ENCODE data around the gene PLA2G6.

PLA2G6 gene

DNA sequence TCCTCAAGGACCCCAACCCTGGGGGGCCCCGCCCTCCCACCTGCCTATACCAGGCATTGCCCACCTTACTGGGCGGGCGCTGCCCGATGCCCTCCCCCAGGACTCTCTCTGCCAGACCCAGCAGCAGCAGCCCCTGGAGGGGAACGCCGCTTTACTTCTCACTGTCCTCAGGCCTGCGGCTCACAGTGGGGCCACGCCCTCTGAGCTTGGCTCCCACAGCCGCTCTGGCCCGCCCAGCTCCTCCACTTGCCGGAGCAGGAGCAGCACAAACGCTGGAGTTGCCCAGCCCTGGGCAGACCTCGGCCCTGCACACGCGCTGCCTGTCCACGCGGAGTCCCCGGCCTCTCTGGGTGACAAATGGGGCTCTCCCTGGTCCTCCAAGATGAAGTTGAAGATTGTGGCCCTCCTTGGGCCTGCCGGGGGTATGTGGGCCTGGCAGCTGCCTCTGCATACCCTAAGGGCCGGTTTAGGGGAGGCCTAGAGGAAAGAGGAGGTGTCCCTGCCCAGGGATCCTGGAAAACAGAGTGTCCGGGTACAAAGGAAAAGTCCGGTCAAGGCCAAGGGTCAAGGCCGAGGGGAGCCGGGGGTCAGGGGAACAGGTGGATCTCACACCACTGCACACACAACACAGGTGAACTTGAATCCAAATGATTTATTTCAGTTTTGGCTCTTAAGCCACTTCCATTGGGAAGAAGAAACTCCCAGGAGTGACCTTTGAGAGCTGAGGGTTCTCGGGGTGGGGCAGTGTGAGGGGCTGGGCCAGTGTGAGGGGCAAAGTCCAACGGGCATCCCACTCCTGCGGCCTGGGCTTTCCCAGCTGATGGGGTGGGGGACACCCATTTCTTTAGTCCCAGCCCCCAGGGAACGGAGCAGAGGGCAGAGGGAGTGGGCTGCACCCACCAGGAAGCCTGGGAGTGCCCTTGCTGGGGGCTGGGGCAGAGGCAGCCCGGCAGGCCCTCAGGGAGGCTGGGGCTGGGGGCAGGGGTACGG is 70.5 kb downstream of the PLA2G6 start:
- DNase-seq (ENCODE audit: low read depth) = no peak

DNA sequence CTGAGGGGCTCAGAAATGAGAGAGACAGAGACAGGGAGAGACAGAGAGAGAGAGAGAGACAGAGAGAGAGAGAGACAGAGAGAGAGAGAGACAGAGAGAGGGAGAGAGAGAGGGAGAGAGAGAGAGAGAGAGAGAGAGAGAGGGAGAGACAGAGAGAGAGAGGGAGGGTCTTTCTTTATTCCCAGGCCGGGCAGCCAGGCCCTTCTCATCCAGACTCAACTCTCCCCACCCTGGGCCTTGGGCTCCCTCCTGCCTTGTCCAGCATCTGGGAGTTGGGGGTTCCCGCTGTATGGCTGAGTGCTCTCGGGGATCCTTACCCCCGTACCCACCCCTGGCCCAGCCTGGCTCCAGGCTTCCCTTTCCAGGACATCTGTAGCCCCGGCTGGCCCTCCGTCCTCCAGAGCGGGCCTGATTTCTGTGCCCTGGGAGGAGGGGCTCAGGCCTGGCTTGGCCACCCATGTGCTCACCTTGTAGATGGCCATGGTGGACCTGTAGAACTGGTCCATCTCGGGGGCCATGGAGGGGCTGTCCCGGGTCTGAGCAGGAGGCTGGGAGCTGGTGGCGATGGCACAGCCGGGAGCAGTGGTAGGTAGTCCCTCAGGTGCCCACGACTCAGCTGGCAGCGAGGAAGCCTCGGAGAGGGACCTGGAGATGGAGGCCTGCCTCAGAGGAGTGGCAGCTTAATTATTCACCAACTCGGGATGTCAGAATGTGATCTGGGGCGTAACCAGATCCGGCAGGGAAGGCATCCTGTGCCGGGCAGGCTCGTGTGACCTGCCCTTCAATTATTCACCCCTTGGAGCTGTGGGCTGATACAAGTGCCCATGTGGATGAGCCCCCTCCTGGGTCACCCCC is 71.4 kb downstream of the PLA2G6 start, which contains the start of gene BAIAP2L2:
Gene BAIAP2L2, minus strand, starts transcription at position 677 of the 855 bp plus-strand sequence. Its CDS starts 159 bp downstream, at position 518.
- DNase-seq (ENCODE audit: low read depth) = no peak

DNA sequence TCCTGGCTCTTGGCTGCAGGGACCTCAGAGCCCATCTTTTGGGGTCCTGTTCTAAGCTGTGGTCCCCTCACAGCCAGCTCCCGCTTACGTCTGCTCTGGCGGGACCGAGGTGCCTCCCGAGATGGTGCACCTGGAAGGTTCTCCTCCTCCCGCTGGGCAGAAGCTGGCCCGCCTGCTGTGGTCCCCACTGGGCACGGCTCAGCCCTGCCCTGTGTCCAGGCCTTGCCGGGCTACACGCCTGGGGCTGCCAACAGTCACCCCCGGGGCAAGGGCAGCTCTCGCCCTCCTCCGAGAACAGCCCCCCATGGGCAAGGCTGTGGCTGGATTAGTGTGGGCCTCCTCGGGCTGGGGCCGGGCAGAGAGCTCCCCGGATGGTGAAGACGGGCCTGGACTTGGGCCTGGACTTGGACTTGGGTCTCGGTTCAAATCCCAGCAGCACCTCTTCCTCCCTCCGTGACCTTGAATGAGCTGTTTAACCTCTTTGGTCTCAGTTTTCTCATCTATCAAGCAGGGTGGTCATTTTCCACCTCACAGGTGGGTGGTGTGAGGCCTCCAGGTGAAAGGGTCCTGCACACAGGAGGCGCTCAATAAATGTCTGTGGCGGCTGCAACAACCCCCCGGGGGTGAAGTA is 72.1 kb downstream of the PLA2G6 start:
- no peak for DNase-seq (ENCODE audit: low read depth)

- DNase-seq (ENCODE audit: low read depth) = no peak
Measured at GRCh38 chr22:38108561-38109319, 72.9 kb downstream of the PLA2G6 start.

GRCh38 chr22:38107692-38108515 is 73.7 kb downstream of the PLA2G6 start:
- no peak for DNase-seq (ENCODE audit: low read depth)

DNA sequence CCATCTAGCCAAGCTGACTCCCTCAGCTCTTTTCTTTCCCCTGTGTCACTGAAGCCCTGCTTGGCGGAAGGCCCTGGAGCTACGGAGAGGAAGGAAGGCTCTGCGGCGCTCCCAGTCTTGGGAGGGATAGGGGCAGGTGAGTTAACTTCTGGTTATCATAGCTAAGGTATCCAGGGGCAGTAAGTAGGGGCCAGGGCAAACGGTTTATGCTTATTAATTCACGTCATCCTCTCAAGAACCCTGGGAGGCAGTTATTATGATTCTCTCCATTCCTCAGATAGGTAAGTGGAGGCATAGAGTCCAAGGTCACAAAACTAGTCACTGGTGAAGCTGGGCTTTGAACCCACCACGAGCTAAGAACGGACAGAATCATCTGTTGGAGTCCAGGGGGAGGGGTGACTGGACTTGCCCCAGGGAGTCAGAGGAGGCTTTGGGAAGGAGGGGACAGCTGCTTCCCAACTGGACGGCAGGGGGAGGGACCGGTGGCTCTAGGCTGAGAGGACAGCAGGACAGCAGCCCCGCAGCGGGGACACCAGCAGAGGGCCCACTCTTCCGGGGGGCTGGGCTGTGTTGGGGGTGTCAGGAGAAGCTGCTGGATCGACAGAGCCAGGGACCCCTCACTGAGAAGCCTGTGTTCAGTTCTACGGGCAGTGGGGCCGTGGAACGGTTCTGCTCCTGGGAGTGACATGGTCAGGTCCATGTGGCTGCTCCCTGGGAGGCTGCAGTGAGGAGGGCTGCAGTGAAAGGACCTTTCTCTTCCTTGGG is 74.6 kb downstream of the PLA2G6 start:
- DNase-seq (ENCODE audit: low read depth) = no peak

DNA sequence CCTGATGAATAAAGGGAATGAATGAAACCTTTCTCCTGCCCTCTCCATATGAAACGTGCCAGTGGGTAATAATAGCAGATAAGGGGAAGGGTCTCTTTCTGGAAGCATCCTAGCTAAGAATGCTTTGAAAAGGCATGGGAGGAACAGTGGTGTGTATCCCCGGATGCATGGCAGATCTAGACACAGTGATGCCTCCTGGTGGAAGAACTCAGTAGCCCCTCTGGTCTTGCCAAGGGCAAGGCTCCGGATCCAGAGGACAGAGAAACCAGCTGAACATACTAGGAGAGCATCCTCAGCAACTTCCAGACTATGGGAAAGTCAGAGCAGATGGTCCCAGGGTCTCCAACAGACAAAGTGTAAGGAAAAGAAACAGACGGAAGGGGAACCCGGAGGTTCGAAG is 77.5 kb downstream of the PLA2G6 start:
- DNase-seq (ENCODE audit: low read depth) = no peak

DNA sequence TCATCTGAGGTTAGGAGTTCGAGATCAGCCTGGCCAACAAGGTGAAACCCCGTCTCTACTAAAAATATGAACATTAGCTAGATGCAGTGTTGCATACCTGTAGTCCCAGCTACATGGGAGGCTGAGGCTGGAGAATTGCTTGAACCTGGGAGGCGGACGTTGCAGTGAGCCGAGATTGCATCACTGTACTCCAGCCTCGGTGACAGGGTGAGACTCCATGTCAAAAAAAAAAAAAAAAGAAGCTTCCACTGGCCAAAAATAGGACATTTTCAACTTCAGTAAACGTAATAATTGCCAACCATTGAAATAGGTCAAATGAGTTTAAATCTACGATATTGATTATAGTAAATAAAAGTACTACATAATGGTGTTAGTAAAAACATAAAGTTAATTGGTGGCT is 78.0 kb downstream of the PLA2G6 start:
- DNase-seq (ENCODE audit: low read depth) = no peak

DNA sequence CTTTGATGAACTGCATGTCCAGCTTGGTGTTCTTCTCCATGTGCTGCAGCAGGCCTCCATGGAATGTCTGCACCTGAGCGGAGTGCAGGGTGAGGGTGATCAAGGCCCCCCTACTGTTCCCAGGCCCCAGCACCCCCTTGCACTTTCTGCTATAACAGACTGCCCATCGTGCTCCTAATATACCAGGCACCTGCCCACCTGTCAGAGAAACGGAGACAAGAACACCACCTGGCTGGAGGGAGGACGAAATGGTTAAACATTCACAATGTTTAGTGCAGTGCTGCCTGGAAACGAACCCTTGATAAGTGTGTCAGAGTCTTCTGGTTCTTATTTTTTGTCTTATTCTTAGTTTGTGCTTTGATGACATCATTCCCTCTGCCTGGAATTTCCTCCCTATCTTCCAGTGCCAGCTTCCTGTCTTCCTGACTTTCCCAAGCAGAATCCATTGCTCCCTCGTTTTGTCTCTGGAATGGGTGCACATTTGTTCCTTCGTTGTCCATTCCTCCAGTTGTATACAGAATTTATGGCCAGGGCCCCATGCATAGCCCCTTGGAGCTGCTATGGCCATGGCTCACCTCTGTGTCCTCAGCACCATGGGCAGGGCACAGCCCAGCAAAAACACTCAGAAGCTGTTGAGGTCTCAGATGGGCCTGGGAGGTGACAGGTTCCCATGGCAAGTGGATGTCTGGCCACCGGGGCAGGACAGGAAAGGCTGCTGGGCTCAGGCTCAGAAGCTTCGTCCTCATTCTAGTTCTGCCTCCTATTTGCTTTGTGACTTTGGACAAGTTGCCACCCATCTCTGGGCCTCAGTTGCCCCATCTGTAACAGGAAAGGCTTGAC is 83.0 kb downstream of the PLA2G6 start:
- DNase-seq (ENCODE audit: low read depth) = no peak

DNA sequence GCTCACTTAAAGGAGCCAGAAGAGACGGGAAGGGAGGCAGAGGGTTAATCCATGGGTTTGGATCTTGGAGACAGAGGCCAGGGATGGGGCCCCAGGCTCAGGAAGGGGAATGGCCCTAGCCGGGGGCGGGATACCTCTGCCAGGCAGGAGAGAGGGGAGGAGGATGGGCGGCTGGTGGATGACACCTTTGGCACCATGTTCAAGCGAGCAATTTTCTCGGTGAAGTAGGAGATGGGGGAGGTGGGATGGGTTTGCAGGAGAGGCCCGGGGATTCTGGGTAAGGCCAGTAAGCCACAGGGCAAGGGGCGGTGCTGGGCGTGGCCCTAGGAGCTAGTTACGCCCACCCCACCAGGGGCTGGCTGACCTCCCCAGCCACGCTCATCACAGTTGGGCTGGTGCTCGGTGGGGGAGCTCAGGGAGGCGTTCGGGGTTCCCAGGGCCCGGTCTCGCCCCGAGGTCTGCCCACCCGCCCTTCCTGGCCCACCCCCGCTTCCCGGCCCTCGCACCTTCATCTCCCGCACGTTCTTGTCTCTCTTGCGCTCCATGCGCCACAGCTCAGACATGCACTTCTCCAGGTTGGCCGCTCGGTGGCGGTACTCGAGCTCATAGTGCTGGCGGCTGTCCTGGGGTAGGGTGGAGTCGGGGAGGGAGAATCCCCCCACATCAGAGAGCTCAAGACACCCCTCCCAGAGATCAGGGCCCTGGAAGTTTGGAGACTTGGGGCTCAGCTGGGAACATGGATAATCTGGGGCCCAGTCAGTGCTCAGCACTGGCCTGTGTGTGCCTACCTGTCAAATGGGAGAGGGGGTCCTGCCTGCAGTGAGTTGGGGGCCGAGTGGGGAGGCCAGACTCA is 83.8 kb downstream of the PLA2G6 start:
- DNase-seq (ENCODE audit: low read depth) = no peak

DNA sequence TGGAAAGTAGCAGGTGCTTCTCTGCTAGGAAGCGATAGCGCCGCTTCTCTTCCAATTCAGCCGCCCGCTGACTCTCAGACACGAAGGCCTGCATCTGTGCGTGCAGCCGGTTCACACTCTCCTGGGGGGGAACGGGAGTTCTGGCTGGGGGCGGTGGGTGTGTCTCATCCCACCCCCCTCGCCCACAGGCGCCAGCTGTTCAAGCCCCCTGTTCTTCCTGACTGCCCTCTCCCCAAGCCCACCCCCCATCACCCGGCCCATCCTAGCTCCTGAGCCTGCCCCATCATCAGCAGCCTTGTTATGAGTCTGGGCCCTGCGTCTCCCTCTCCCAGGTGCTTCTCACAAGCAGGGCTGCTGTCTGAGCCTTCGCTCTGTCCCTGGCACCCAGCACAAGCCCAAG is 84.6 kb downstream of the PLA2G6 start:
- no peak for DNase-seq (ENCODE audit: low read depth)

GRCh38 chr22:38089474-38089851 is 92.2 kb downstream of the PLA2G6 start:
- DNase-seq (ENCODE audit: low read depth) = no peak

GRCh38 chr22:38088629-38089473 is 92.8 kb downstream of the PLA2G6 start:
- no peak for DNase-seq (ENCODE audit: low read depth)

DNA sequence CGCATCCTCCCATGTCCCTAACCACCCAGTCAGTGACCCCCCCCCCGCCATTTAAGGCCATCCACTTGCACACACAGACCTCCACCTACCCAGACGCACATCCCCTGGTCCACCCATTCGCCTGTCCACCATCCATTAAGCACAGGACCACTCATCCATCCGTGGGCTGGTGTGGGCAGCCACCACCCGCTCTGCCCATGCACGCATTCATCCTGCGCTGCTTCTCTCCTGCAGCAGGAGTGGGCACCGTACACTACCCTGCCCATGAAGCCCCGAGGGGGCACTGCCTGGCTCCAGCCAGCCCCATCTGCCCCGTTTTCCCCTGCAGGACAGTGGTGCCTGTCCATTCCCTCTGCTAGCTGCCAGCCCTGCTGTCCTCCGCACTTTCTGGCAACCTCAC is 93.8 kb downstream of the PLA2G6 start:
- DNase-seq (ENCODE audit: low read depth) = no peak

GRCh38 chr22:38086942-38087341 is 94.7 kb downstream of the PLA2G6 start:
- no peak for DNase-seq (ENCODE audit: low read depth)

DNA sequence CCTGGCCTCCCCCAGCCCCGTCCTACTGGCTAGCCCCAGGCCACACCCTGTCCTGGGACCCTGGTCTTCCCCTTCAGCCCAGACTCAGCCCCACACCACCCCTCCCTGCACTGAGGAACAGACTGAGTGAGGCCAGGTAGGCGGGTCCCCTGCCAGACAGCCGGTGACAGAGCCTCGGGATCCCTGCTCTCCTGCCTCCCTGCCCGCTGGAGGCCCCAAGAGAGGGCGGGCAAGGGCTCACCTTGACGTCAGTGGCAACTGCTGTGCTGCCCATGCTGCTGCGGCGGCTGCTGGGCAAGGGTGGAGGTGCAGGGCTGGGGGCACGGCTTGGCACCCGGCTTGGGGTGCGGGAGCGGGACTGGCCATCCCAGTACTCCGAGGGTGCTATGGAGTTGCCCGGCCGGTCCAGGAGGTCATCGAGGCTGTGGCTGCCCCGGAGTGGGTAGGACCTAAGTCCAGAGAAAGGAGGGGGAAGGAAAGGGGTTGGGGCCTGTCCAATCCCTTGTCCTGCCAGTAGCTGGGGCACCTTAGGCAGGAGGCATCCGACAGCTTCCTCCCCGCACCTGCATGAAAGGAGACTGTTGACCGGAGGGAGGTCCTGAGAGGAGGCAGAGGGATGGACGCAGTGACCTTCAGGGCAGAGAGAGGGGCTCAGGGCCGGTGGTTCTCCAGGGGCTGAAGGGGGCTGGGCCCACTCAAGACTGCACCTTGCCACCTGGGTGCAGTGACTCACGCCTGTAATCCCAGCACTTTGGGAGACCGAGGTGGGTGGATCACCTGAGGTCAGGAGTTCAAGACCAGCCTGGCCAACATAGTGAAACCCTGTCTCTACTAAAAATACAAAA is 95.4 kb downstream of the PLA2G6 start:
- no peak for DNase-seq (ENCODE audit: low read depth)
